ENCODE measurements around the gene CATSPERB. TPM values are rescaled to one million over a fixed set of nuclear protein-coding genes. Genes with fewer than 3 reads are reported as not detected.

The CATSPERB gene
- total RNA-seq, 2 donors from 2014 or later = 0.19 to 3.5 TPM

DNA sequence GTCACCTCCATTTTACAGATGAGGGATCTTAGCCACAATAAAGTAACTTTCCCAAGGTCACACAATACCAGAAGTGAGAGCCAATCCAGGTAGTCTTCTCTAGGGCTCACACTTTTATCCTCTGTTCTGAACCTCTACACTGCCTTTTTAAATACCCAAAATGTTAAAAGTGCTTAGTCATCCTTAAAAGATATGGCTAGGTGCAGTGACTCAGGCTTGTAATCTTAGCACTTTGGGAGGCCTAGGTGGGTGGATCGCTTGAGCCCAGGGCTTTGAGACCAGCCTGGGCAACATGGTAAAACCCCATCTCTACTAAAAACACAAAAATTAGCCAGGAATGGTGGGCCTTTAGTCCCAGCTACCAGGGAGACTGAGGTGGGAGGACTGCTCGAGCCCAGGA, 117.7 kb downstream of the CATSPERB start:
- Histone ChIP-seq H3K27ac (no peak overlapping the region), H3K4me3 (no peak overlapping the region), H3K4me1 (no peaks in the 10 kb centered on the region), H3K36me3 (no peaks in the 10 kb centered on the region), H3K9me3 (no peaks in the 10 kb centered on the region), H3K27me3 (no peaks in the 10 kb centered on the region)
- no peak for TF ChIP-seq CTCF (IDR thresholded peaks at IDR 0.05)
- no peak for DNase-seq (ENCODE audit: low spot score)

DNA sequence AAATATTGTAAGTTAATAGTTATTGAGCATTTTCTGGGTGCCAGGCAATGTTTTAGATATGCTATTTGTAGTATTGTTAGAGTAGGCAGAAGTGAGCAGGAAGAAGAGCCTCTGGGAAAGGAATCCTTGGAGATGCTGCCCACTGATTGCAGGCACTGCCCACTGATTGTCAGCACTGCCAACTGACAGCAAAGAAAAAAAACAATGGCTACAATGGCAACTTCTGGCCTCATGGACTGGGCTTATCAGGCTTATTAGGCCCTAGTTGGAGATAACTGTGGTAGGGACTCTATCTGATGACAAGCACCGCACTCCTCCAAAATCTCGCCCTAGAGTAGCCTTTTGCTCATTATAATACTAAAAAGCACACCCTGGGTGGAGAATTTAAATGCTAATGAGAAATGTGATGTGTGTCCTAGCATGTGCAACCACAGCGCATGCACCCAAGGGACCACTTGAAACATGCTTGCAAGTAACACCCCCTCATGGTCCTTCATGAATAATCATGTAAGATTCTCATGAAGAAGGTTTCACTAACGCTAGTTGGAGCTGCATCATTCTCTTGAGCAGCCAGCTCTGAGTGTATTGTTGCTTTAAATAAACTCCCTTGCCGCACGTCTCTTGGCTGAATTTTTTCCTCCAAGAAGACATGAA, 118.3 kb downstream of the CATSPERB start:
- no peak overlapping the region for H3K4me3 ChIP-seq
- no peak overlapping the region for H3K27ac ChIP-seq
- TF ChIP-seq CTCF (IDR thresholded peaks at IDR 0.05) = no peak
- H3K9me3 ChIP-seq = no peaks in the 10 kb centered on the region
- no peaks in the 10 kb centered on the region for H3K27me3 ChIP-seq
- no peaks in the 10 kb centered on the region for H3K4me1 ChIP-seq
- no peak for DNase-seq (ENCODE audit: low spot score)
- no peaks in the 10 kb centered on the region for H3K36me3 ChIP-seq

GRCh38 chr14:91611528-91611927, 120.4 kb downstream of the CATSPERB start:
- no peak for DNase-seq (ENCODE audit: low spot score)
- H3K27ac ChIP-seq = no peak overlapping the region
- no peak for TF ChIP-seq CTCF (IDR thresholded peaks at IDR 0.05)

DNA sequence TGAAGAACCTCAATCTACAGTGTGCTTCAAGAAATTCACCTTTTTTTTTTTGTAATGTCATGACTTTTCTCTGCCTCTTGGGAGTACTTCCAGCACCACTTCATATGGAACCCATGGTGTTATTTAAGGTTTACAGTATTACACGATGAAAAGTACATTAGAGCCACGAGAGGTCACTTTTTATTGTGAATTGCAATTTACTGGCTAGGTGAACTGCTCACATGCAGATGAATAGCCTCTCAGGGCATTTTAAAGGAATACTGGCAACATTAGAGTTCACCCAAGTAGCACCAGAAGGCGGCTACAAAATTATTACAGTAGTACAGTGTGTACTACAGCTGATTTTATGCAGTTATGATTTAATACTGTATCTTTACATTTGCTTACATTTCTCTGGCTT, 122.7 kb downstream of the CATSPERB start:
- Histone ChIP-seq H3K4me3 (no peak overlapping the region), H3K9me3 (no peaks in the 10 kb centered on the region), H3K36me3 (no peaks in the 10 kb centered on the region), H3K27me3 (no peaks in the 10 kb centered on the region), H3K27ac (no peak overlapping the region), H3K4me1 (no peaks in the 10 kb centered on the region)
- no peak for DNase-seq (ENCODE audit: low spot score)
- TF ChIP-seq CTCF (IDR thresholded peaks at IDR 0.05) = no peak

More at GRCh38 chr14:91611528-91611927, 120.4 kb downstream of the CATSPERB start:
- Histone ChIP-seq H3K36me3 (no peaks in the 10 kb centered on the region), H3K4me3 (no peak overlapping the region), H3K4me1 (no peaks in the 10 kb centered on the region), H3K27me3 (no peaks in the 10 kb centered on the region), H3K9me3 (no peaks in the 10 kb centered on the region)

DNA sequence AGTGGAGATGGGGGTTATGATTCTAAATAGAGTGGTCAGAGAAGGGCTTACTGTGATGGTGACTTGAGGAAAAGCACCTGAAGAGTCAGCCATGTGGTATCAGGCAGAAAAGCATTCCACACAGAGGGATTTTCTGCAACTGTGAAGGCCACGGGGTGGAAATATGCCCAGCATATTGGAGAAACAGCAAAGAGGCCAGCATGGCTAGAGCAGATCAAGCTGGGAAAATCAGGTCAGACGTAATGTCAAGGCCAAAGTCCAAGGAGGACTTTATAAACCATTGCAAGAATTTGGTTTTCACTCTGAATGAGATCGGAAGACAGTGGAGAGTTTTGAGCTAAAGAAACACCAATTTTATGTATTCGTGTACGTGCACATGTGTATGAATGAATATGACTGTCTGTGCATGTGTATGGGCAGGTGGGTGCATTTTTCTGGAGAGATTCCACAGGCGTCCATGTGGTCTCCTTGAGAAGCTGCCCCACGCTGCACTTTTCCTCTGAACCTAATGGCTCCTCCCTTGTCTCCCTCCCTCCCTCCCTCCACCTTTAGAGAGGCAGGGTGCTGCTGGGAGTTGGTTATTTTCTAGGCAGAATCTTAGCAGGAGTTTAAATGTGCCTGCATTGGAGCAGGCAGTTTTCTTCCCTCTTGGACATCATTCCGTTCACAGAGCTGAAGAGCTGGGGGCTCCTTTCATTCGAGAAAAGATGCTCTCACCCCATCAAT, 124.4 kb downstream of the CATSPERB start:
- Histone ChIP-seq H3K27ac (no peak overlapping the region), H3K4me3 (no peak overlapping the region)

More for the DNA sequence above, 124.4 kb downstream of the CATSPERB start:
- no peaks in the 10 kb centered on the region for H3K9me3 ChIP-seq
- H3K4me1 ChIP-seq = no peaks in the 10 kb centered on the region
- TF ChIP-seq CTCF (IDR thresholded peaks at IDR 0.05) = no peak
- H3K36me3 ChIP-seq = no peaks in the 10 kb centered on the region
- H3K27me3 ChIP-seq = no peaks in the 10 kb centered on the region
- DNase-seq (ENCODE audit: low spot score) = no peak

Data from right atrium auricular region (tissue), 2 donors.